Transverse colon (tissue), 4 donors: ENCODE data around the gene ZNF345. TPM values are rescaled to one million over a fixed set of nuclear protein-coding genes. Genes with fewer than 3 reads are reported as not detected.

Experiments
- DNase-seq: peaks from one replicate; pipeline ENCODE4 v3.0.0-alpha.2; 2019
- H3K27ac ChIP-seq, 4 donors: fragments of 200-600 bp; sonication (generic); 2 replicates each; pipeline ENCODE4 v1.5.1; 2016 to 2018; ENCODE audit warnings: inconsistent platforms in 4 of 4
- H3K27me3 ChIP-seq: fragments of 200-600 bp; sonication (generic); 2 replicates; pipeline ENCODE4 v1.5.1; 2017; ENCODE audit warnings: inconsistent platforms
- H3K36me3 ChIP-seq, 4 donors: fragments of 200-600 bp; sonication (generic); 2 replicates each; pipeline ENCODE4 v1.5.1; 2017 to 2019; ENCODE audit warnings: inconsistent platforms in 4 of 4
- H3K4me1 ChIP-seq, 4 donors: fragments of 200-600 bp; sonication (generic); 2 replicates each; pipeline ENCODE4 v1.5.1; 2017 to 2020; ENCODE audit warnings: inconsistent platforms in 4 of 4
- H3K4me3 ChIP-seq, 4 donors: fragments of 200-600 bp; sonication (generic); 1 replicate in 1 of 4; 2 replicates in 3 of 4; pipeline versions ENCODE4 v1.5.1 to v1.6.1; 2017 to 2019; ENCODE audit warnings: inconsistent platforms in 4 of 4
- H3K9me3 ChIP-seq, 2 donors: fragments of 200-600 bp; sonication (generic); 2 replicates each; pipeline ENCODE4 v1.5.1; 2017 to 2019; ENCODE audit warnings: inconsistent platforms in 2 of 2
- EP300 ChIP-seq: sonication (generic); formaldehyde crosslinking; IDR thresholded peaks from one replicate; pipeline ENCODE4 v1.6.1; 2017; ENCODE audit warnings: antibody characterized with exemption, low read depth
- POLR2A ChIP-seq: fragments of 450-650 bp; IDR thresholded peaks from one replicate; pipeline ENCODE4 v1.6.1; 2016; ENCODE audit warnings: antibody characterized with exemption, mild to moderate bottlenecking, moderate library complexity
- POLR2AphosphoS5 ChIP-seq, 3 donors: sonication (generic); formaldehyde crosslinking; IDR thresholded peaks; one replicate each; pipeline ENCODE4 v1.6.1; 2016; ENCODE audit warnings: antibody characterized with exemption in 3 of 3
- WGBS, 2 donors: methylation state at CpG; one replicate each; pipeline ENCODE4 v1.1.5; 2018; ENCODE audit warnings: low coverage in 1 of 2; 5-methylcytosine and 5-hydroxymethylcytosine counted together
- in situ Hi-C, 4 donors: fragments of 200-750 bp; cut with MboI; loops; one replicate each; pipeline versions ENCODE4 v1.15.0 to v1.15.1; 2017; ENCODE audit warnings: low sequenced_read_pairs in 3 of 4, low pct_ligation_motif_present in 1 of 4, low pct_unique_long_range_greater_than_20kb in 1 of 4
- intact Hi-C: fragments of 100-400 bp; cut with DNase I; formaldehyde crosslinking; loops from one replicate; pipeline ENCODE4 v1.15.1; 2023; ENCODE audit warnings: low total_unique reads
- small RNA-seq, 4 donors: library from RNA; depleted of rRNA; stranded (forward); fragments of <200 nt; gene quantifications; one replicate each; pipeline ENCODE3, GENCODE V24; 2016
- total RNA-seq, 4 donors: library from RNA; depleted of rRNA; stranded (reverse); fragments of >200 nt; gene quantifications; one replicate each; pipeline ENCODE4 v1.1.0, GENCODE V29; 2016
- TF ChIP-seq, protein P1 (sequence below), 5 experiments: fragments of 200-600 bp in 3 of 5; fragments of 450-650 bp in 2 of 5; sonication (generic) in 3 of 5; IDR thresholded peaks; 1 replicate in 2 of 5; 2 replicates in 3 of 5; pipeline ENCODE4 v1.5.1; 2016 to 2017; ENCODE audit warnings: antibody characterized with exemption in 5 of 5, inconsistent platforms in 3 of 5, mild to moderate bottlenecking in 2 of 5, moderate library complexity in 1 of 5

The ZNF345 gene
- total RNA-seq, 4 donors from 2014 or later: 3.4 to 5.9 (median 4.7) TPM

DNA sequence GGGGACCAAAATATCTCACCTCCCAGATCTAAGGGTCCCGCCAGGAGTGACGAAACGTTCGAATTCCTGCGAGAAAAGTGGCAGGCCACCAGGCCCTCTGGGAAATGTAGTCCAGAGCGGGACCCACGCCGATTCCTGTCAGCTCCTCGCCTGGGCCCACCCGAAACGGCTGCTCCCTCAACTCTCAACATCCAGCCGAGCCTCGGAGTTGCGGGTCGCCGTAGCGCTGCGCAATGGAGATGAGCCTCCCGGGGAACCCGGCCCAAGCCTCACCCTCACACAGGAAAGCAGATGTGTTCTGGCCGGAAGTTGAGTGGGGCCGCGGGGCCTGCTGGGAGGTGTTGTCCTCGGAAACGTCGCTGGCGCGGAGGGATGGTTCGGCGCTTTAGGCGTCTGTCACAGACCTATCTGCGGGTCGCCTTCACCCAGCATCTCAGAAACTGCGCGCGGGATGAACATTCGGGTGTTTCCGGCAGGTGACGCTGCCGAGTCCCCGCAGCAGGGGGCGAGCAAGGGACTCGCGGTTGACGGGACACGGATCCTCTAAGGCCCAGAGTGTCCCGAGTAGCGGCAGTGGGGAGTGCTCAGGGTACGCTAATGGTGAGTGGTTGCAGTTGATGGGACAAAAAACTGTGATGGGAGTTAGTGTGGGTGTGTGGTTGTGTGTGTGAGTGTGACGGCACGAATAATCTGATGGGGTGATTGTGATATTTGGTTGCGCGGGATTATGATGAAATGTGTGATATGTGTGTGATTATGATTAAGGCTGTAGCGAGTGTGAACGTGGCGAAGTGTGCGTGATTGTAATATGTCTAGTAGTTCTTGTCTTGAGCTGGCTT is 65.5 kb downstream of the ZNF345 start, which contains the start of the genes ZNF568 and ZNF829:
Gene ZNF568 (plus strand): TSS at position 341 of the 839 bp plus-strand sequence. CDS start 6,439 bp downstream, outside the sequence.
Gene ZNF829 (minus strand): TSS at position 300 of the 839 bp plus-strand sequence. CDS start 1,124 bp downstream, outside the sequence.
- 1 to 2% methylated on average over 8 to 40 of the region's 57 CpGs for WGBS, 2 donors
- H3K27me3 ChIP-seq: no peaks in the 10 kb centered on the region
- intact Hi-C loops (no loop called here), in situ Hi-C loops (no loop called here)
- DNase-seq: peak; percentile 87
- H3K4me3 ChIP-seq: peak within 1 kb of the TSS; percentile 57 to 81 (median 67)
- H3K27ac ChIP-seq: peak within 1 kb of the TSS; percentile 89 to 95 (median 90)
- H3K36me3 ChIP-seq: peaks cover 0 to 24% (median 3%) of the 10 kb centered on the region in 4 donors
- peaks cover 0 to 15% (median 9%) of the 10 kb centered on the region in 4 donors for H3K4me1 ChIP-seq
- peaks cover 7 to 14% of the 10 kb centered on the region in 2 donors for H3K9me3 ChIP-seq
- TF ChIP-seq POLR2AphosphoS5 (IDR thresholded peaks at IDR 0.05) (peak in 1 of 3 donors; percentile 52), EP300 (no peak), POLR2A (no peak)
- TF ChIP-seq, protein P1, sequence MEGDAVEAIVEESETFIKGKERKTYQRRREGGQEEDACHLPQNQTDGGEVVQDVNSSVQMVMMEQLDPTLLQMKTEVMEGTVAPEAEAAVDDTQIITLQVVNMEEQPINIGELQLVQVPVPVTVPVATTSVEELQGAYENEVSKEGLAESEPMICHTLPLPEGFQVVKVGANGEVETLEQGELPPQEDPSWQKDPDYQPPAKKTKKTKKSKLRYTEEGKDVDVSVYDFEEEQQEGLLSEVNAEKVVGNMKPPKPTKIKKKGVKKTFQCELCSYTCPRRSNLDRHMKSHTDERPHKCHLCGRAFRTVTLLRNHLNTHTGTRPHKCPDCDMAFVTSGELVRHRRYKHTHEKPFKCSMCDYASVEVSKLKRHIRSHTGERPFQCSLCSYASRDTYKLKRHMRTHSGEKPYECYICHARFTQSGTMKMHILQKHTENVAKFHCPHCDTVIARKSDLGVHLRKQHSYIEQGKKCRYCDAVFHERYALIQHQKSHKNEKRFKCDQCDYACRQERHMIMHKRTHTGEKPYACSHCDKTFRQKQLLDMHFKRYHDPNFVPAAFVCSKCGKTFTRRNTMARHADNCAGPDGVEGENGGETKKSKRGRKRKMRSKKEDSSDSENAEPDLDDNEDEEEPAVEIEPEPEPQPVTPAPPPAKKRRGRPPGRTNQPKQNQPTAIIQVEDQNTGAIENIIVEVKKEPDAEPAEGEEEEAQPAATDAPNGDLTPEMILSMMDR (IDR thresholded peaks at IDR 0.05): peak; percentile 43 to 69 (median 56)

DNA sequence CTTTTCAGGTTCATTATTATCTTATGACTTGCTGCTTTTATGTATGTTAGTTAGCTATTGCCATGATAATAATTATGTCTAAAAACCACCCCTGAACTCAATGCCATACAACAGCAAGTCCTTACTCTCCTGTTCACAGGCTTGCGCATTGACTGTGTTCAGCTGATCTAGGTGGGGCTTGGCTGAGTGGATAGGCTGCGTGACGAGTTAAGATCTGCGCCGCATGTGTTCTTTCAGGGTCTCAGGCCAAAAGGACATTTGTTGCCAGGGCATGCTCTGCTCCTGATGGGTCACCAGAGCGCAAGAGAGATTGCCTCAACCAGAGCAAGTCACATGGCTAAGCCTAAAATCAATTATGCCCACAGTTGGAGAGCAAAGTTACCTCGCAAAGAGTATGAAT is 66.3 kb downstream of the ZNF345 start:
- 60 to 76% methylated on average over 5 to 7 of the region's 7 CpGs for WGBS, 2 donors
- Histone ChIP-seq H3K9me3 (peaks cover 2 to 14% of the 10 kb centered on the region in 2 donors), H3K4me3 (peak overlapping the region; percentile 57 to 81 (median 67)), H3K27ac (peak overlapping the region in 3 of 4 donors; percentile 89 to 91 (median 90)), H3K36me3 (peaks cover 0 to 30% (median 3%) of the 10 kb centered on the region in 4 donors), H3K4me1 (peaks cover 0 to 15% (median 9%) of the 10 kb centered on the region in 4 donors), H3K27me3 (no peaks in the 10 kb centered on the region)
- intact Hi-C loops (no loop called here), in situ Hi-C loops (no loop called here)
- no peak for DNase-seq
- no peak for TF ChIP-seq POLR2A
- TF ChIP-seq POLR2AphosphoS5 (IDR thresholded peaks at IDR 0.05): no peak
- TF ChIP-seq EP300: no peak

DNA sequence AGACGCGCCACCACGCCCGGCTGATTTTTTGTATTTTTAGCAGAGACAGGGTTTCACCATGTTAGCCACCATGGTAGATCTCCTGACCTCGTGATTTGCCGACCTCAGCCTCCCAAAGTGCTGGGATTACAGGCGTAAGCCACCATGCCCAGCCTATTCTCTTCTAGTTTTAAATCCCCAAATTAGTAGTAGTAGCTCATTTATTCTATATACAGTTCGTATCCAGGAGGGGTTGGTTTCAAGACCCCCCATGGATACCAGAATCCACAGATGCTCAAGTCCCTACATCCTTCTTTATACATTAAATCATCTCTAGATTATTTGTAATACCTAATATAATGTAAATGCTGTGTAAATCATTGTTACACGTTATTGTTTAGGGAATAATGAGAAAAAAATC is 67.4 kb downstream of the ZNF345 start:
- intact Hi-C loops (no loop called here), in situ Hi-C loops (no loop called here)
- Histone ChIP-seq H3K36me3 (peaks cover 0 to 26% (median 4%) of the 10 kb centered on the region in 4 donors), H3K4me3 (no peak overlapping the region), H3K4me1 (peaks cover 0 to 15% (median 9%) of the 10 kb centered on the region in 4 donors), H3K27me3 (no peaks in the 10 kb centered on the region), H3K27ac (no peak overlapping the region), H3K9me3 (peaks cover 4 to 7% of the 10 kb centered on the region in 2 donors)
- TF ChIP-seq EP300 (no peak), POLR2A (no peak)
- WGBS, 2 donors: 89 to 98% methylated on average over 5 to 9 of the region's 9 CpGs
- no peak for DNase-seq

Small RNA genes lying within 50 kb of the gene (small RNA-seq; reads per million reads assigned to genes)
- 0 reads per million in 4 donors for gene RF00019

Other genes starting within 250 kb of the ZNF345 start
- gene ZNF382, start 245.6 kb upstream of the ZNF345 start, total RNA-seq: 1 to 10 TPM in 2 of 4 donors, under 1 TPM in 1, not detected in 1; 0.40 to 2.5 (median 2.0) TPM
- 10 to 100 TPM in 1 of 4 donors, 1 to 10 TPM in 2, not detected in 1; 5.2 to 12.7 (median 6.0) TPM for gene ZNF461, start 184.0 kb upstream of the ZNF345 start, total RNA-seq
- gene ZNF567, start 163.3 kb upstream of the ZNF345 start, total RNA-seq: 10 to 100 TPM in 1 of 4 donors, 1 to 10 TPM in 3; 4.8 to 10.1 (median 8.5) TPM
- gene ZNF850, start 78.1 kb upstream of the ZNF345 start, total RNA-seq: 1 to 10 TPM in 3 of 4 donors, under 1 TPM in 1; 0.75 to 2.2 (median 1.4) TPM
- gene ZNF790, start 12.5 kb upstream of the ZNF345 start, total RNA-seq: 1 to 10 TPM in 2 of 4 donors, under 1 TPM in 1, not detected in 1; 0.60 to 5.1 (median 4.8) TPM
- gene ZNF829, start 65.4 kb downstream of the ZNF345 start, total RNA-seq: 1 to 10 TPM in 3 of 4 donors, under 1 TPM in 1; 0.20 to 1.9 (median 1.7) TPM
- 100 to 1,000 TPM in 1 of 4 donors, 1 to 10 TPM in 2, not detected in 1; 3.0 to 102 (median 5.2) TPM for gene ZNF568, start 65.5 kb downstream of the ZNF345 start, total RNA-seq
- gene ZNF420, start 227.6 kb downstream of the ZNF345 start, total RNA-seq: 1 to 10 TPM in 3 of 4 donors, not detected in 1; 1.4 to 7.5 (median 4.9) TPM